GM19193 (cell line): ENCODE data around the gene IFNA13.

Experiments used
- POLR2A ChIP-seq: IDR thresholded peaks from 4 replicates; pipeline ENCODE4 v1.6.1; 2011; ENCODE audit not compliant: insufficient read depth, insufficient read length; ENCODE audit errors: extremely low read depth

Gene IFNA13

DNA sequence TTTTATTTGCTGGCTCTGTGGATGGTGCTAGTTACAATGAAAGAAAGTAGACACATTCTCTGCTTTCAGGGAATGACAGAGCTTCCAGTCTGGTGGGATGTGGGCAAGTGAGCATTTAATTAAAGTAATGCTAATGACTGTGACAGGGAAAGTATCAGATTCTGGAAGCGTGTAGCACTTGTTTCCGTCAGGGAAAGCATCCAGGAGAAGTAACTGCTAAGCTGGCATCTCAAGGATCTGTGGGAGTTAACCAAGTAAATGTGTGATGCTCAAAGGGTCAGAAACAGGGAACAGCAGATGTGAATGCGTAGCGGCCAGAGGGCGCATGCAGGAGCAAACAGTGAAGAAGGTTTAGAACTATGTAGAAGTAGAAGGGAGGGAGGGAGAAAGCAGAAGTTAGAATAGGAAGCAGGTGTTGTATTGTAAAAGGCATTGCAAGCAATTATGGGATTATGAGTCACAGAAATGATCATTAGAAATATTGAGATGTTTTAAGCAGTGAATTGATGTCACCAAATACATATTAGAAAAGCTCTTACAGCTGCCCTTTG lies 44.9 kb downstream of the IFNA13 start:
- TF ChIP-seq POLR2A = no peak

DNA sequence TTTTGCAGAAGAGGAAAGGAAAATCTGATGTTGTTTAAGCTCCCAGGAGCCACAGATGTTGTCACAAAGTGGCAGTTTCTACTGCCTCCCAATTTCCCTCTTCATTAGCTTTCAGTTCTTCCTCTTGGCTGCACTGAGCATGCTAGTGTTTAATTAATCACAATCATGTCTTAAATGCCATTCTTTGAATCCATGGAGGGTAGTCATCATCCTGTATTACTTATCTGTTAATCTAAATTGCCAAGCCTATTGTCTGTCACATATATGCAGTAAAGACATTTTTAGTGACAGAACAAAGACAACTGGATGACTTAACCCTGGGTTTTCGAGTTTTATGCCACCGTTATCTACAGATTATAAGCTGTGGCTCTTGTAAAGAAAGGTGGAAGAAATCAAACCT lies 47.4 kb downstream of the IFNA13 start:
- no peak for TF ChIP-seq POLR2A

DNA sequence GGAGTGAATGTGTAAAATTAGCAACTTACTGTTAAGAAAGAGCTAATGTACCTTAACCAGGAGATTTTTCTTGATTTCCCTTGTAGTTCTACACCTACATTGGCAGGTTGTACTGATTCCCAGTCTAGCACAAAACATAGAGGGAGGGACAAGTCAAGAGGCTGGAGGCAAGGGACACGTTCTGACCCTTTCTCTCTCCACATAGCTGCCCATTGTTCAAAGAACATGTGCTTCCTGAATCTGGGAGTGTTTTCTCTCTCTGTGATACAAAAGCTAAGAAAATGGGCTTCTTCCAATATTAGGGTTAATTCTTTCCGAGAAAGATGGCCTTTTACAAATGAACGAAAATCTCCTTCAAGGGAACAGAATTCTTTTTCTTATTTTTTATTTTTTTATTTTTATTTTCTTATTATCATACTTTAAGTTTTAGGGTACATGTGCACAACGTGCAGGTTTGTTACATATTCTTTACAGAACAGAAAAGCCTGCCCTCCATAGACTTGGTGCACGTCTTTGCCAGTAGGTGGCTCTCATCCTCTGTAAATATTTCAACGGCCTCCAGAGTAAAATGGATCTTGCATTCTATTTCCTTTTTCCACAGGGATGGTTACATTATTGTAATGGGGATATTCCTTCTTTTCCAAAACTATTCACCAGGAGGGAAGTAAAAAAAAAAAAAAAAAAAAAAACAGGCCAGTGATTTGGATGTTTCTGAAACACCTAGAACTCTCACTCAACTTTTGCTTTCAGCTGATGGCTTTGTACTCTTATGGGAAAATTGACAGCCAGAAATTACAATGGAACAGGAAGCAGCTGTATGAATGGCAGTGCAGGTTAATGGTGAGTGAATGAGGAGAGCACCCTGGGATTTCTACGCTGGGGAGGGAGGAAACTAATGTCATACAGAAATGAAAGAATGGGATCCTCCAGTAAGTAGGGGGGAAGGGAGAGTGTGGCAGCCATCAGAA lies 49.6 kb downstream of the IFNA13 start:
- TF ChIP-seq POLR2A = no peak
